Thyroid gland (tissue), 4 donors: Measurements from ENCODE around the gene CD27. TPM values are rescaled to one million over a fixed set of nuclear protein-coding genes. Genes with fewer than 3 reads are reported as not detected.

Experiments
- DNase-seq, 2 donors: peaks; one replicate each; pipeline ENCODE4 v3.0.0-alpha.2; 2019
- H3K27ac ChIP-seq, 3 donors: fragments of 200-600 bp; sonication (generic); 1 replicate in 2 of 3; 2 replicates in 1 of 3; pipeline ENCODE4 v1.5.1; 2016 to 2019; ENCODE audit warnings: mild to moderate bottlenecking in 1 of 3, moderate library complexity in 1 of 3
- H3K27me3 ChIP-seq: fragments of 200-600 bp; sonication (generic); one replicate; pipeline ENCODE4 v1.5.1; 2019
- H3K36me3 ChIP-seq, 2 donors: fragments of 200-600 bp; sonication (generic); one replicate each; pipeline ENCODE4 v1.5.1; 2016 to 2019
- H3K4me1 ChIP-seq, 2 donors: fragments of 200-600 bp; sonication (generic); one replicate each; pipeline ENCODE4 v1.5.1; 2017 to 2019
- H3K4me3 ChIP-seq, 3 donors: fragments of 200-600 bp; sonication (generic); replicated peaks in 1 of 3; 1 replicate in 2 of 3; 2 replicates in 1 of 3; pipeline ENCODE4 v1.5.1; 2016; ENCODE audit warnings: mild to moderate bottlenecking in 1 of 3
- H3K9me3 ChIP-seq: fragments of 200-600 bp; sonication (generic); one replicate; pipeline ENCODE4 v1.5.1; 2017
- CTCF ChIP-seq, 6 experiments: fragments of 200-600 bp in 3 of 6; fragments of 450-650 bp in 3 of 6; sonication (generic) in 3 of 6; IDR thresholded peaks; one replicate each; pipeline ENCODE4 v1.5.1; 2016 to 2019; ENCODE audit warnings: antibody characterized with exemption in 6 of 6, mild to moderate bottlenecking in 2 of 6, inconsistent platforms in 1 of 6, moderate library complexity in 1 of 6
- POLR2A ChIP-seq, 2 donors: fragments of 450-650 bp; IDR thresholded peaks; one replicate each; pipeline ENCODE4 v1.6.1; 2017; ENCODE audit warnings: antibody characterized with exemption in 2 of 2, mild to moderate bottlenecking in 2 of 2, moderate library complexity in 1 of 2
- WGBS, 2 donors: methylation state at CpG; one replicate each; pipeline ENCODE4 v1.1.5; 2017; 5-methylcytosine and 5-hydroxymethylcytosine counted together
- intact Hi-C: fragments of 100-400 bp; cut with DNase I; formaldehyde crosslinking; loops from one replicate; pipeline ENCODE4 v1.15.1; 2023
- total RNA-seq, 4 donors: library from RNA; depleted of rRNA; stranded (reverse); fragments of >200 nt; gene quantifications; one replicate each; pipeline ENCODE4 v1.2.3, GENCODE V29; 2016

The CD27 gene
- total RNA-seq, 4 donors from 2014 or later = 2.7 to 10.8 (median 6.4) TPM

GRCh38 chr12:6423267-6424007 lies 21.3 kb upstream of the CD27 start:
- WGBS, 2 donors = 1 to 7% methylated on average over 5 to 9 of the region's 9 CpGs
- H3K27ac ChIP-seq = peak overlapping the region; percentile 48 to 82 (median 64)
- DNase-seq = peak; percentile 93 to 94
- TF ChIP-seq CTCF (IDR thresholded peaks at IDR 0.05) (peak; percentile 52 to 99 (median 90)), POLR2A (IDR thresholded peaks at IDR 0.05) (no peak)
- H3K36me3 ChIP-seq = no peaks in the 10 kb centered on the region
- intact Hi-C loops = loop anchor here (2.0 kb wide), 2 partner anchors 43 to 113 kb away; no protein-coding TSS in a partner anchor
- H3K4me3 ChIP-seq = no peak overlapping the region
- H3K27me3 ChIP-seq = no peaks in the 10 kb centered on the region
- no peaks in the 10 kb centered on the region for H3K9me3 ChIP-seq
- peaks cover 18 to 29% of the 10 kb centered on the region in 2 donors for H3K4me1 ChIP-seq

- WGBS, 2 donors = 30 to 58% methylated on average over 5 to 6 of the region's 6 CpGs
- intact Hi-C loops = loop anchor here (2.0 kb wide), 1 partner anchor 113 kb away; no protein-coding TSS in a partner anchor
- Histone ChIP-seq H3K36me3 (no peaks in the 10 kb centered on the region), H3K9me3 (no peaks in the 10 kb centered on the region), H3K4me3 (no peak overlapping the region), H3K27ac (peak overlapping the region; percentile 48 to 82 (median 64)), H3K4me1 (peaks cover 18 to 29% of the 10 kb centered on the region in 2 donors), H3K27me3 (no peaks in the 10 kb centered on the region)
- DNase-seq = no peak
- no peak for TF ChIP-seq CTCF (IDR thresholded peaks at IDR 0.05)
- no peak for TF ChIP-seq POLR2A (IDR thresholded peaks at IDR 0.05)
Observed at GRCh38 chr12:6424008-6424347, 20.8 kb upstream of the CD27 start.

- Histone ChIP-seq H3K27ac (peak overlapping the region; percentile 48 to 82 (median 64)), H3K4me3 (no peak overlapping the region), H3K9me3 (no peaks in the 10 kb centered on the region), H3K27me3 (no peaks in the 10 kb centered on the region), H3K4me1 (peaks cover 19 to 30% of the 10 kb centered on the region in 2 donors), H3K36me3 (no peaks in the 10 kb centered on the region)
- no peak for TF ChIP-seq CTCF (IDR thresholded peaks at IDR 0.05)
- TF ChIP-seq POLR2A (IDR thresholded peaks at IDR 0.05) = no peak
- WGBS, 2 donors = 79 to 87% methylated on average over 8 of the region's 8 CpGs
- intact Hi-C loops = loop anchor here (2.0 kb wide), 1 partner anchor 112 kb away; no protein-coding TSS in a partner anchor
- no peak for DNase-seq
Observed at GRCh38 chr12:6424866-6425265, 19.9 kb upstream of the CD27 start.

GRCh38 chr12:6425590-6426531 lies 18.9 kb upstream of the CD27 start:
- no peak overlapping the region for H3K4me3 ChIP-seq
- 74% methylated on average over 22 to 23 of the region's 23 CpGs for WGBS, 2 donors
- peaks cover 25 to 38% of the 10 kb centered on the region in 2 donors for H3K4me1 ChIP-seq
- H3K36me3 ChIP-seq = no peaks in the 10 kb centered on the region
- H3K27ac ChIP-seq = peak overlapping the region; percentile 68 to 79 (median 70)
- TF ChIP-seq POLR2A (IDR thresholded peaks at IDR 0.05) (no peak), CTCF (IDR thresholded peaks at IDR 0.05) (no peak)
- DNase-seq = peak; percentile 84 to 85
- no peaks in the 10 kb centered on the region for H3K9me3 ChIP-seq
- H3K27me3 ChIP-seq = no peaks in the 10 kb centered on the region
- intact Hi-C loops = loop anchor here (2.0 kb wide), 1 partner anchor 111 kb away; no protein-coding TSS in a partner anchor
